ENCODE data around the gene AMPH. TPM values are rescaled to one million over a fixed set of nuclear protein-coding genes. Genes with fewer than 3 reads are reported as not detected.
"Not testable (repeated sequence)": the region's sequence is repeated elsewhere in the genome, so short reads cannot be mapped to it uniquely, and the experiment has no call there.

Gene AMPH
- total RNA-seq, 2 experiments from 2014 or later = 0.23 TPM; not detected in 1

DNA sequence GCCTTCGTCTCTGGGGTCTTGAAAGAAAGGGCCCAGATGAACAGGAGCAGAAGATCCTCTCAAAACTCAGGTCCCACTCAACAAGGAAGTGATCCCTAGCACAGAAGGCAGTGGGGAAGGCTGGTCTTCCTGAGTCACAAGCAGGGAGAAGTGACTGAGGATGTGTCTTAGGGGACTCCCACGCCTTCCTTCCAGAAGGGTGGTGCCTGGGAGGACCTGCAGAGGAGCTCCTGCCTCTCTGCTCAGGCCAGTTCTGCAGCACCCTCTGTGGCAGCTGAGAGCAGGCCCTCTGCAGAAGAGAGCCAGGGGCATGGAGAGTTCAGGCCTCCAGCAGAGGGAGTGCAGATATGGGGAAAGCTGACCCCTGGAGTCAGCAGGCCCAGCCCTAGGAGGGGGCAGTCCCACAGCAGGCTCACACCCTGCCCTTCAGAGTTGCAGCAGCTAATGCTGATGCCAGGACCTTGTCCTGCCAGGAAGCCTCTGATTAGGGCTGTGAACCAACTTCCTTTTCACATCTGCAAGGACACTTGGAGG is 289.9 kb downstream of the AMPH start:
- DNase-seq; H3K27me3 Mint-ChIP-seq; H3K36me3 Mint-ChIP-seq (ENCODE audit: low read depth); POLR2A ChIA-PET; H3K9me3 Mint-ChIP-seq: not testable (repeated sequence)
- peaks cover 59% of the 10 kb centered on the region for H3K4me1 Mint-ChIP-seq
- H3K4me3 Mint-ChIP-seq = peak overlapping the region; percentile 60
- CTCF ChIA-PET = interaction anchor here (0.9 to 2.3 kb wide), 3 partner anchors 9 to 125 kb away, joined by 4 to 9 read pairs (median 8); no protein-coding TSS in a partner anchor
- H3K27ac Mint-ChIP-seq = peak overlapping the region; percentile 84

DNA sequence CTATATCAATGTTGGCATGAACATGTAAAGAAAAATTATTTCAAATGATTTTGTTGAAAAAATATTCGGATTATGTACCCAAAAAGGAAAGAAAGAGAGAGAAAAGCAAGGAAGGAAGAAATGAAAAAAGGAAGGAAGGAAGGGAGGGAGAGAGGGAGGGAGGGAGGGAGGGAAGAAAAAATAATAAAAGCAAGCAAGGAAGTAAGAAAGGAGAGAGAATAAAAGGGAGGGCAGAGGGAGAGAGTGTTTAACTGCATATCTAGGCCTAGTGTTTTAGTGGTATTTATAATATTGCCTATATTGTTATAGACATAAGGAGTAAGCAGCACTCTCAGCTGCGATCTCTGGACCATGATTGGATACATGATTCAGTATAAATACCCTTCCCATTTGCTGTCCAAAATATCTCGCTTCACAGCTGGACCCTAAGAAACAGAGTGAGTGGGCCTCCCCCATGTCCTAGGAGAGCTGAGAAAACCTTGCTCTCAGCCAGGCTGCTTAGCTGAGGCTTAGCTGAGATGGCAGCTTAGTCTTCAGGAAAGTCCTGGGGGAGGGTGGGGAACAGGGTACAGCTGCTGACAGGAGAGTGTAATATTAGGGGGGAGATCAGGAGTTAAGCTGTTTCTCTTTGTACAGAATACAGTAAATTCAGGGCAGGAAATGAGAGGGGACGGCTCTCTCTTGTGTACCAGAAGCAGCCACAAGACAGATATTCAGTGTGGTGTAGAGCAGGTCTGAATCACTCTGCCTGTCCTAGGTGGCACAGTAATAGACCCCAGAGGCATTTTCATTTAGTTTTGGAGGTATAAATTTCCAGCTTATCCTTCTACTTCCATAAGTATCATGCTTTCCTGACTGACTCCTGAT is 291.0 kb downstream of the AMPH start:
- peaks cover 59% of the 10 kb centered on the region for H3K4me1 Mint-ChIP-seq
- ChIA-PET POLR2A (no interaction called here), CTCF (interaction anchor here (0.7 to 2.3 kb wide), 4 partner anchors 10 to 124 kb away, joined by 3 to 9 read pairs (median 6); no protein-coding TSS in a partner anchor)
- H3K9me3 Mint-ChIP-seq = no peaks in the 10 kb centered on the region
- peak overlapping the region; percentile 84 for H3K27ac Mint-ChIP-seq
- peaks cover 2% of the 10 kb centered on the region for H3K36me3 Mint-ChIP-seq (ENCODE audit: low read depth)
- DNase-seq = no peak
- H3K27me3 Mint-ChIP-seq = no peaks in the 10 kb centered on the region
- H3K4me3 Mint-ChIP-seq = peak overlapping the region; percentile 29

GRCh38 chr7:38336148-38336515 is 295.0 kb downstream of the AMPH start:
- H3K4me3 Mint-ChIP-seq = peak overlapping the region; percentile 69
- ChIA-PET POLR2A (interaction anchor here (1.2 kb wide), 1 partner anchor 120 kb away, joined by 4 read pairs; no protein-coding TSS in a partner anchor), CTCF (interaction anchor here (0.7 to 4.4 kb wide), 25 partner anchors 9 to 420 kb away, joined by 3 to 55 read pairs (median 5); partner anchors contain the start of genes SFRP4 and STARD3NL)
- peaks cover 55% of the 10 kb centered on the region for H3K4me1 Mint-ChIP-seq
- H3K27ac Mint-ChIP-seq = peak overlapping the region; percentile 77
- H3K36me3 Mint-ChIP-seq (ENCODE audit: low read depth); DNase-seq; H3K9me3 Mint-ChIP-seq; H3K27me3 Mint-ChIP-seq: not testable (repeated sequence)

GRCh38 chr7:38335492-38336147 is 295.6 kb downstream of the AMPH start:
- Mint-ChIP-seq H3K4me3 (peak overlapping the region; percentile 69), H3K36me3 (ENCODE audit: low read depth) (peaks cover 2% of the 10 kb centered on the region), H3K9me3 (no peaks in the 10 kb centered on the region), H3K27ac (peak overlapping the region; percentile 76), H3K27me3 (no peaks in the 10 kb centered on the region), H3K4me1 (peaks cover 55% of the 10 kb centered on the region)
- CTCF ChIA-PET = interaction anchor here (0.7 to 4.4 kb wide), 31 partner anchors 8 to 419 kb away, joined by 3 to 55 read pairs (median 5); partner anchors contain the start of genes SFRP4 and STARD3NL
- POLR2A ChIA-PET = interaction anchor here (1.2 kb wide), 1 partner anchor 119 kb away, joined by 4 read pairs; no protein-coding TSS in a partner anchor
- DNase-seq = peak; percentile 83

GRCh38 chr7:38335128-38335491 is 296.1 kb downstream of the AMPH start:
- Mint-ChIP-seq H3K4me3 (peak overlapping the region; percentile 69), H3K9me3 (no peaks in the 10 kb centered on the region), H3K27me3 (no peaks in the 10 kb centered on the region), H3K27ac (peak overlapping the region; percentile 76), H3K36me3 (ENCODE audit: low read depth) (peaks cover 2% of the 10 kb centered on the region), H3K4me1 (peaks cover 55% of the 10 kb centered on the region)
- no peak for DNase-seq
- POLR2A ChIA-PET = interaction anchor here (1.2 kb wide), 1 partner anchor 119 kb away, joined by 4 read pairs; no protein-coding TSS in a partner anchor
- CTCF ChIA-PET = interaction anchor here (0.8 to 4.4 kb wide), 27 partner anchors 8 to 419 kb away, joined by 3 to 55 read pairs (median 5); partner anchors contain the start of genes SFRP4 and STARD3NL

GRCh38 chr7:38334163-38334562 is 297.0 kb downstream of the AMPH start:
- no peak for DNase-seq
- Mint-ChIP-seq H3K36me3 (ENCODE audit: low read depth) (peaks cover 2% of the 10 kb centered on the region), H3K27ac (no peak overlapping the region), H3K9me3 (no peaks in the 10 kb centered on the region), H3K27me3 (no peaks in the 10 kb centered on the region), H3K4me1 (peaks cover 54% of the 10 kb centered on the region), H3K4me3 (peak overlapping the region; percentile 36)
- POLR2A ChIA-PET = no interaction called here
- CTCF ChIA-PET = interaction anchor here (1.7 to 3.8 kb wide), 3 partner anchors 14 to 122 kb away, joined by 5 to 26 read pairs (median 7); no protein-coding TSS in a partner anchor
